HEK293T (cell line): ENCODE measurements around the gene BCAM.

Experiments
- CTCF ChIA-PET: fragments of 350-600 bp; formaldehyde crosslinking; extraction: SDS; loops from one replicate; lab custom pipeline; 2021; ENCODE audit warnings: antibody characterized with exemption, inconsistent platforms; lab: Yijun Ruan, JAX
- POLR2A ChIA-PET: fragments of 350-600 bp; formaldehyde crosslinking; extraction: SDS; loops from one replicate; lab custom pipeline; 2020; ENCODE audit warnings: antibody characterized with exemption, inconsistent platforms; lab: Yijun Ruan, JAX
- DNase-seq: peaks from one replicate; pipeline ENCODE4 v3.0.0; 2012; ENCODE audit warnings: mixed read lengths; ENCODE audit errors: extremely low spot score
- ARNT ChIP-seq: fragments of 450-650 bp; IDR thresholded peaks from 2 replicates; pipeline ENCODE4 v1.6.1; 2017; ENCODE audit warnings: mild to moderate bottlenecking
- BHLHE40 ChIP-seq: fragments of 450-650 bp; IDR thresholded peaks from 2 replicates; pipeline ENCODE4 v1.6.1; 2016; ENCODE audit warnings: mild to moderate bottlenecking, moderate library complexity, borderline replicate concordance
- CTBP1 ChIP-seq: fragments of 450-650 bp; IDR thresholded peaks from 2 replicates; pipeline ENCODE4 v1.6.1; 2016; ENCODE audit warnings: borderline replicate concordance
- ELF4 ChIP-seq: fragments of 450-650 bp; IDR thresholded peaks from 2 replicates; pipeline ENCODE4 v1.6.1; 2017; ENCODE audit warnings: antibody characterized with exemption
- FOXA1 ChIP-seq: fragments of 450-650 bp; IDR thresholded peaks from 2 replicates; pipeline ENCODE4 v1.6.1; 2016; ENCODE audit warnings: mild to moderate bottlenecking
- FOXK2 ChIP-seq: fragments of 450-650 bp; IDR thresholded peaks from 2 replicates; pipeline ENCODE4 v1.6.1; 2016; ENCODE audit warnings: mild to moderate bottlenecking
- FOXM1 ChIP-seq: fragments of 450-650 bp; IDR thresholded peaks from 2 replicates; pipeline ENCODE4 v1.6.1; 2017; ENCODE audit warnings: mild to moderate bottlenecking, borderline replicate concordance
- HDGF ChIP-seq: fragments of 450-650 bp; IDR thresholded peaks from 2 replicates; pipeline ENCODE4 v1.6.1; 2017; ENCODE audit warnings: antibody characterized with exemption, borderline replicate concordance
- L3MBTL2 ChIP-seq: fragments of 450-650 bp; conservative IDR thresholded peaks from 2 replicates; pipeline ENCODE4 v1.6.1; 2016; ENCODE audit warnings: mild to moderate bottlenecking
- LEF1 ChIP-seq: fragments of 450-650 bp; IDR thresholded peaks from 2 replicates; pipeline ENCODE4 v1.6.1; 2017; ENCODE audit warnings: mild to moderate bottlenecking, borderline replicate concordance
- NFRKB ChIP-seq: fragments of 450-650 bp; IDR thresholded peaks from 2 replicates; pipeline ENCODE4 v1.6.1; 2016; ENCODE audit warnings: mild to moderate bottlenecking, moderate library complexity
- SP1 ChIP-seq: fragments of 450-650 bp; IDR thresholded peaks from 2 replicates; pipeline ENCODE4 v1.6.1; 2017
- SUZ12 ChIP-seq: fragments of 450-650 bp; IDR thresholded peaks from 2 replicates; pipeline ENCODE4 v1.6.1; 2016; ENCODE audit warnings: mild to moderate bottlenecking
- TARDBP ChIP-seq: fragments of 450-650 bp; IDR thresholded peaks from 2 replicates; pipeline ENCODE4 v1.6.1; 2016
- ZNF384 ChIP-seq: fragments of 450-650 bp; IDR thresholded peaks from 2 replicates; pipeline ENCODE4 v1.6.1; 2016
- TF ChIP-seq, protein P1 (sequence below): fragments of 450-650 bp; IDR thresholded peaks from 2 replicates; pipeline ENCODE4 v1.6.1; 2016

The BCAM gene

DNA sequence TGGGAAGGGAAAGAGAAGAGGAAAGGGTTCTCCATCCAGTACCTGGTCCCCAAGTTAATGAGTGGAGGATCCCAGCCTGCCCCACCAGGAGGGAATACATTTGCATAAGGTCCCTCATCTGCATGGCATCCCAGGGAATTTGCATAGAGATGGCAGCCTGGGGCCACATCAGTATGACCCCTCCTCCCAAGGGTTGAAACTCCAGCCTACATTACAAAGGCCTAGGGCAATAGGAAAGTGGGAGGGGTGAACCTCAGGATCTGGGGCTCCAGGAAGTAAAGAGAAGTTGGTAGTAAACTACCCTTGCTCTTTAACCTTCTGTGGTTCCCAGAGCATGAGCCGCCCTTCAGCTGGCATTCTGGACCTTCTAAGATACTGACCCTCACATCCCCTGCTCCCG lies 30.4 kb downstream of the BCAM start:
- DNase-seq: no peak
- ChIA-PET CTCF (interaction anchor here (1.0 kb wide), 1 partner anchor 9 kb away, joined by 4 read pairs; no protein-coding TSS in a partner anchor), POLR2A (no interaction called here)
- no peak for TF ChIP-seq FOXA1
- TF ChIP-seq HDGF: no peak
- no peak for TF ChIP-seq SP1
- TF ChIP-seq ZNF384: no peak
- no peak for TF ChIP-seq ELF4
- no peak for TF ChIP-seq NFRKB

DNA sequence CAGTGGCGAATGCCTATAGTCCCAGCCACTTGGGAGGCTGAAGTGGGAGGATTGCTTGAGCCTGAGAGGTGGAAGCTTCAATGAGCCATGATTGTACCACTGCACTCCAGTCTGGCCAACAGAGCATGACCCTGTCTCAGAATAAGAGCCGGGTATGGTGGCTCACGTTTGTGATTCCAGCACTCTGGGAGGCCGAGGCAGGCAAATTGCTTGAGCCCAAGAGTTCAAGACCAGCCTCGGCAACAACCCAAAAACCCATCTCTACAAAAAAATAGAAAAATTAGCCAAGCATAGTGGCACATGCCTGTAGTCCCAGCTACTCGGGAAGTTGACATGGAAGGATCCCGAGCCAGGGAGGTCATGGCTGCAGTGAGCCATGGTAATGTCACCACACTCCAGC lies 31.9 kb downstream of the BCAM start:
- ChIA-PET POLR2A (no interaction called here), CTCF (no interaction called here)
- DNase-seq: no peak
- no peak for TF ChIP-seq HDGF
- TF ChIP-seq, protein P1, sequence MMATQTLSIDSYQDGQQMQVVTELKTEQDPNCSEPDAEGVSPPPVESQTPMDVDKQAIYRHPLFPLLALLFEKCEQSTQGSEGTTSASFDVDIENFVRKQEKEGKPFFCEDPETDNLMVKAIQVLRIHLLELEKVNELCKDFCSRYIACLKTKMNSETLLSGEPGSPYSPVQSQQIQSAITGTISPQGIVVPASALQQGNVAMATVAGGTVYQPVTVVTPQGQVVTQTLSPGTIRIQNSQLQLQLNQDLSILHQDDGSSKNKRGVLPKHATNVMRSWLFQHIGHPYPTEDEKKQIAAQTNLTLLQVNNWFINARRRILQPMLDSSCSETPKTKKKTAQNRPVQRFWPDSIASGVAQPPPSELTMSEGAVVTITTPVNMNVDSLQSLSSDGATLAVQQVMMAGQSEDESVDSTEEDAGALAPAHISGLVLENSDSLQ: no peak
- no peak for TF ChIP-seq TARDBP
- no peak for TF ChIP-seq LEF1
- TF ChIP-seq NFRKB: no peak
- no peak for TF ChIP-seq FOXM1
- TF ChIP-seq ELF4: no peak

GRCh38 chr19:44841231-44841630 lies 32.3 kb downstream of the BCAM start:
- DNase-seq: no peak
- CTCF ChIA-PET: no interaction called here
- TF ChIP-seq ZNF384 (no peak), LEF1 (no peak), HDGF (no peak), FOXK2 (no peak), ELF4 (no peak)
- POLR2A ChIA-PET: interaction anchor here (1.1 kb wide), 1 partner anchor 31 kb away, joined by 5 read pairs; no protein-coding TSS in a partner anchor

GRCh38 chr19:44845286-44845611 lies 36.3 kb downstream of the BCAM start:
- DNase-seq: no peak
- ChIA-PET POLR2A (interaction anchor here (1.0 to 1.4 kb wide), 2 partner anchors 38 to 45 kb away, joined by 3 to 11 read pairs; partner anchors contain the start of gene TOMM40), CTCF (no interaction called here)
- TF ChIP-seq HDGF (no peak), CTBP1 (no peak), ELF4 (no peak), TARDBP (no peak), FOXA1 (no peak), NFRKB (no peak), ARNT (no peak), LEF1 (no peak), ZNF384 (no peak)

- ChIA-PET CTCF (interaction anchor here (0.6 to 1.1 kb wide), 10 partner anchors 9 to 291 kb away, joined by 3 to 6 read pairs (median 4); no protein-coding TSS in a partner anchor), POLR2A (interaction anchor here (0.7 to 1.4 kb wide), 4 partner anchors 11 to 75 kb away, joined by 3 to 11 read pairs (median 3); partner anchors contain the start of gene TOMM40)
- TF ChIP-seq L3MBTL2 (peak; percentile 74), SUZ12 (no peak), BHLHE40 (no peak), ARNT (no peak), ELF4 (no peak), SP1 (no peak), HDGF (no peak), TARDBP (no peak), CTBP1 (no peak), FOXM1 (no peak), LEF1 (no peak), NFRKB (no peak), ZNF384 (no peak), FOXK2 (no peak)
- TF ChIP-seq, protein P1: peak; percentile 58; the same call in 1 of the 2 replicates
- peak; percentile 99 for DNase-seq
Observed at GRCh38 chr19:44845612-44846454, 36.9 kb downstream of the BCAM start, which contains the start of gene NECTIN2. NECTIN2 (plus strand) TSS chr19:44846297; CDS start chr19:44846526, 229 bp downstream.

DNA sequence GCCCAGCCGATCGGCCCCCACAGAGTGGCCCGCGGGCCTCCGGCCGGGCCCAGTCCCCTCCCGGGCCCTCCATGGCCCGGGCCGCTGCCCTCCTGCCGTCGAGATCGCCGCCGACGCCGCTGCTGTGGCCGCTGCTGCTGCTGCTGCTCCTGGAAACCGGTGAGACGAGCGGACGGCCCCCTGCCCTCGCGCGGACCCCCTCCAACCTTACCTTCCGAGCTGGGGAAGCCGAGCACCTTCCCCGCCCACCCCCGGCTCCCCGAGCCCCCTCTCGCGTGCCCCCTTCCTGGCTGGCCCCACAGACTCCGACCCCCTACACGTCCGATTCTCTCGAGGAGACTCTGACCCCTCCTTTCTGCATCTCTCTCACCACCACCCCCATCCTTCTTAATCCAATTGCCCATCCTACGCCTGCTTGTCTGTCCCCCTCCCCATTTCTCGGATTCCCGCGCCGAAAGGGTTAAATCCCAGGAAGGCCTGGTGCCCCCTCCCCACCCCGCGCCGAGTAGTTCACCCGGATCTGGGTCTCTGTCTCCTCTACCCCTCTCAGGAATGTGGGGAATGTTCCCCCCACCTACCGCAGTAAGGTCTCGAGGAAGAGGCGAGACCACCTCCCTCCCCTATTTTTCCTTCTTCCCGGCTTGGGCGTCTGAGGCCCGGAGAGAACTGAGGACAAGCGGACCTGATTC lies 37.7 kb downstream of the BCAM start:
- ChIA-PET POLR2A (interaction anchor here (0.7 to 1.4 kb wide), 3 partner anchors 12 to 76 kb away, joined by 3 to 11 read pairs (median 3); partner anchors contain the start of gene TOMM40), CTCF (interaction anchor here (0.7 to 1.1 kb wide), 3 partner anchors 43 to 123 kb away, joined by 3 to 6 read pairs (median 3); no protein-coding TSS in a partner anchor)
- DNase-seq: no peak
- TF ChIP-seq HDGF (no peak), ARNT (no peak), SUZ12 (no peak), CTBP1 (no peak), BHLHE40 (no peak), SP1 (no peak), TARDBP (no peak)
